CD14-positive monocyte (primary cell): ENCODE results near the gene SLC26A6. TPM values are rescaled to one million over a fixed set of nuclear protein-coding genes. Genes with fewer than 3 reads are reported as not detected.

Source experiments
- DNase-seq, 3 donors: peaks; one replicate each; pipeline ENCODE4 v3.0.0-alpha.2; 2011 to 2022
- H2AFZ ChIP-seq: 2 replicates; pipeline ENCODE4 v1.6.0; 2012; ENCODE audit warnings: mild to moderate bottlenecking, low read depth, low read length, inconsistent platforms; ENCODE audit not compliant: insufficient read depth, poor library complexity, severe bottlenecking
- H3K27ac ChIP-seq, 2 donors: 1 replicate in 1 of 2; 2 replicates in 1 of 2; pipeline ENCODE4 v1.5.1; 2012 to 2013; ENCODE audit warnings: low read length in 2 of 2, control low read depth in 1 of 2, inconsistent platforms in 1 of 2, low read depth in 1 of 2, mild to moderate bottlenecking in 1 of 2
- H3K27me3 ChIP-seq, 2 donors: one replicate each; pipeline versions ENCODE4 v1.6.0 to v1.6.1; 2011 to 2013; ENCODE audit warnings: low read length in 2 of 2; ENCODE audit not compliant: control insufficient read depth in 2 of 2, insufficient read depth in 2 of 2
- H3K36me3 ChIP-seq, 2 donors: replicated peaks in 1 of 2; 1 replicate in 1 of 2; 2 replicates in 1 of 2; pipeline versions ENCODE4 v1.5.1 to v1.6.1; 2012 to 2013; ENCODE audit warnings: low read length in 2 of 2, control low read depth in 1 of 2, inconsistent platforms in 1 of 2, mild to moderate bottlenecking in 1 of 2; ENCODE audit not compliant: insufficient read depth in 2 of 2, control insufficient read depth in 1 of 2
- H3K4me1 ChIP-seq, 2 donors: 1 replicate in 1 of 2; 2 replicates in 1 of 2; pipeline versions ENCODE4 v1.5.1 to v1.6.1; 2012 to 2013; ENCODE audit warnings: low read length in 2 of 2, control low read depth in 1 of 2, inconsistent platforms in 1 of 2, mild to moderate bottlenecking in 1 of 2, moderate library complexity in 1 of 2; ENCODE audit not compliant: insufficient read depth in 2 of 2, control insufficient read depth in 1 of 2
- H3K4me2 ChIP-seq: replicated peaks from 2 replicates; pipeline ENCODE3; 2012; ENCODE audit warnings: low read length, moderate library complexity, mild to moderate bottlenecking; ENCODE audit not compliant: poor library complexity, severe bottlenecking; ENCODE audit errors: extremely low read depth
- H3K4me3 ChIP-seq, 3 experiments: fragments of 200-600 bp in 1 of 3; sonication (generic) in 1 of 3; replicated peaks in 1 of 3; 1 replicate in 2 of 3; 2 replicates in 1 of 3; pipeline ENCODE4 v1.5.1; 2011 to 2013; ENCODE audit warnings: low read length in 3 of 3, mild to moderate bottlenecking in 3 of 3, control low read depth in 2 of 3, low read depth in 2 of 3, inconsistent platforms in 1 of 3, moderate library complexity in 1 of 3
- H3K79me2 ChIP-seq: 2 replicates; pipeline ENCODE4 v1.6.0; 2012; ENCODE audit warnings: mild to moderate bottlenecking, control low read depth, inconsistent platforms, low read length, moderate library complexity; ENCODE audit not compliant: insufficient read depth
- H3K9ac ChIP-seq: 2 replicates; pipeline ENCODE4 v1.6.0; 2017; ENCODE audit warnings: low read length, mild to moderate bottlenecking; ENCODE audit not compliant: insufficient read depth, poor library complexity, severe bottlenecking
- H3K9me3 ChIP-seq, 2 donors: replicated peaks in 1 of 2; 1 replicate in 1 of 2; 2 replicates in 1 of 2; pipeline versions ENCODE4 v1.5.1 to v1.6.1; 2012 to 2013; ENCODE audit warnings: low read length in 2 of 2, control low read depth in 1 of 2; ENCODE audit not compliant: control insufficient read depth in 1 of 2, insufficient read depth in 1 of 2
- H4K20me1 ChIP-seq: 2 replicates; pipeline ENCODE4 v1.6.0; 2012; ENCODE audit warnings: mild to moderate bottlenecking, low read length, control low read depth, moderate library complexity; ENCODE audit not compliant: insufficient read depth
- H3K27ac Mint-ChIP-seq, 7 donors: one replicate each; pipeline ENCODE4 v1.8.0; 2020; ENCODE audit warnings: mild to moderate bottlenecking in 7 of 7, mixed read lengths in 7 of 7, moderate library complexity in 6 of 7, inconsistent platforms in 2 of 7
- H3K27me3 Mint-ChIP-seq, 3 donors: one replicate each; pipeline ENCODE4 v1.8.0; 2021 to 2022; ENCODE audit warnings: low read depth in 3 of 3, mild to moderate bottlenecking in 3 of 3, mixed read lengths in 3 of 3, moderate library complexity in 3 of 3, inconsistent platforms in 1 of 3
- H3K36me3 Mint-ChIP-seq, 2 donors: one replicate each; pipeline ENCODE4 v1.8.0; 2020; ENCODE audit warnings: mixed read lengths in 2 of 2, inconsistent platforms in 1 of 2, mild to moderate bottlenecking in 1 of 2
- H3K4me1 Mint-ChIP-seq: one replicate; pipeline ENCODE4 v1.8.0; 2020; ENCODE audit warnings: mild to moderate bottlenecking, mixed read lengths
- H3K4me3 Mint-ChIP-seq, 2 donors: one replicate each; pipeline ENCODE4 v1.8.0; 2020; ENCODE audit warnings: mild to moderate bottlenecking in 2 of 2, mixed read lengths in 2 of 2, moderate library complexity in 1 of 2
- H3K9me3 Mint-ChIP-seq, 7 donors: one replicate each; pipeline ENCODE4 v1.8.0; 2020 to 2022; ENCODE audit warnings: mixed read lengths in 7 of 7, mild to moderate bottlenecking in 6 of 7, moderate library complexity in 6 of 7, inconsistent platforms in 2 of 7
- WGBS: methylation state at CpG from one replicate; pipeline ENCODE4 v1.1.5; 2013; ENCODE audit warnings: missing lambda C conversion rate; ENCODE audit not compliant: insufficient coverage; 5-methylcytosine and 5-hydroxymethylcytosine counted together
- intact Hi-C, 2 donors: fragments of 100-400 bp; cut with micrococcal nuclease; formaldehyde crosslinking; loops; one replicate each; pipeline versions ENCODE4 v1.15.0 to v1.15.1; 2023
- polyA plus RNA-seq, 3 donors: library from polyadenylated mRNA; depleted of rRNA in 1 of 3; unstranded in 2 of 3; stranded (reverse) in 1 of 3; fragments of 300-500 nt in 2 of 3; fragments of >200 nt in 1 of 3; fragmentation: Illumina TruSeq in 2 of 3; gene quantifications; 1 replicate in 2 of 3; 2 replicates in 1 of 3; pipeline ENCODE4 v1.2.3, GENCODE V29; 2012 to 2021
- TF ChIP-seq, protein P1 (sequence below): fragments of 200-600 bp; IDR thresholded peaks from one replicate; pipeline ENCODE4 v1.8.0; 2022; ENCODE audit warnings: antibody characterized with exemption, mild to moderate bottlenecking

SLC26A6 gene
- polyA plus RNA-seq, 3 donors, result 16.3 to 92.8 (median 20.4) TPM

DNA sequence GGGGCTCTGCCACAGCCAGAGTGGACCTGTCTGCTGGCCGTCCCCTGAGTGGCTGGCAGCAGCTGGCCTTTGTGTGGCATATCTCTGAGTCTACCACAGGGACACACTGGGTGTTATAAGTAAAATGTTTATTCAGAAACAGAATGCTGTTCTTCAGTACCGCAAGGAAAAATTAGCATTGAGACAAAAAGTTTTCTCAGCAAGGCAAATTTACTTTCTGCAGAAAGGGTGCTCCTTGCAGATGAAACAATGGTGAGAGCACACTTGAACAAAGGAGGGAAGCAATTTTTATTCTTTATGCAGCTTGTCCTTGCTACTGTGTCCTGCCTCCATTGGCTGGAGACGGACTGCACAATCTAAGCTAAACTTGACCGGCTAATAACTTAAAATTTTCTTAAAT, 17.7 kb downstream of the SLC26A6 start:
- H3K9me3 ChIP-seq, result peaks cover 22 to 38% of the 10 kb centered on the region in 2 donors
- no peak for DNase-seq
- Mint-ChIP-seq H3K27ac (no peak overlapping the region), H3K36me3 (peaks cover 0 to 3% of the 10 kb centered on the region in 2 donors), H3K9me3 (peaks cover 17 to 52% (median 37%) of the 10 kb centered on the region in 7 donors), H3K4me1 (peaks cover 8% of the 10 kb centered on the region), H3K4me3 (no peak overlapping the region), H3K27me3 (peaks cover 0 to 5% (median 2%) of the 10 kb centered on the region in 3 donors)
- intact Hi-C loops, result no loop called here
- no peaks in the 10 kb centered on the region for H3K27me3 ChIP-seq
- H3K4me2 ChIP-seq, result no peak overlapping the region
- no peak overlapping the region for H2AFZ ChIP-seq
- H3K27ac ChIP-seq, result no peak overlapping the region
- TF ChIP-seq, protein P1, sequence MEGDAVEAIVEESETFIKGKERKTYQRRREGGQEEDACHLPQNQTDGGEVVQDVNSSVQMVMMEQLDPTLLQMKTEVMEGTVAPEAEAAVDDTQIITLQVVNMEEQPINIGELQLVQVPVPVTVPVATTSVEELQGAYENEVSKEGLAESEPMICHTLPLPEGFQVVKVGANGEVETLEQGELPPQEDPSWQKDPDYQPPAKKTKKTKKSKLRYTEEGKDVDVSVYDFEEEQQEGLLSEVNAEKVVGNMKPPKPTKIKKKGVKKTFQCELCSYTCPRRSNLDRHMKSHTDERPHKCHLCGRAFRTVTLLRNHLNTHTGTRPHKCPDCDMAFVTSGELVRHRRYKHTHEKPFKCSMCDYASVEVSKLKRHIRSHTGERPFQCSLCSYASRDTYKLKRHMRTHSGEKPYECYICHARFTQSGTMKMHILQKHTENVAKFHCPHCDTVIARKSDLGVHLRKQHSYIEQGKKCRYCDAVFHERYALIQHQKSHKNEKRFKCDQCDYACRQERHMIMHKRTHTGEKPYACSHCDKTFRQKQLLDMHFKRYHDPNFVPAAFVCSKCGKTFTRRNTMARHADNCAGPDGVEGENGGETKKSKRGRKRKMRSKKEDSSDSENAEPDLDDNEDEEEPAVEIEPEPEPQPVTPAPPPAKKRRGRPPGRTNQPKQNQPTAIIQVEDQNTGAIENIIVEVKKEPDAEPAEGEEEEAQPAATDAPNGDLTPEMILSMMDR, result no peak
- H3K36me3 ChIP-seq, result no peaks in the 10 kb centered on the region
- H3K9ac ChIP-seq, result no peak overlapping the region
- H3K4me1 ChIP-seq, result peaks cover 16 to 19% of the 10 kb centered on the region in 2 donors
- H3K79me2 ChIP-seq, result no peaks in the 10 kb centered on the region
- no peaks in the 10 kb centered on the region for H4K20me1 ChIP-seq
- 92% methylated on average over 2 of the region's 4 CpGs for WGBS
- H3K4me3 ChIP-seq, result peak overlapping the region in 1 of 3 experiments; percentile 32

DNA sequence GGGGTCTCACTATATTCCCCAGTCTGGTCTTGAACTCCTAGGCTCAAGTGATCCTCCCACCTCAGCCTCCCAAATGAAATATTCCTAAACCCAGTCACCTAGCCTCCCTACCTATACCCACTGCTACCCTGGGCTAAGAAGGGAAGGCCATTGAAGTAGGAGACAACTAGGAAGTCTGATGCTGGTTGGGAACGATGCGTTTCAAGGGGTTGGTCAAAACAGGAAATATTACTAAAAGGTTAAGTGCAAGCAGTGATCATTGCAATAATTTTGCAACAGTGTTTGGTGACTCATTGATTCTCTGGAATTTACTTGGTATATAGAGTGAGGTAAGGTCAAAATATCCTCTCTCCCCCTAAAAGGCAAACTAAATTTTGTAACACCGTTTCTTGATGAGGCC, 21.2 kb downstream of the SLC26A6 start:
- peak overlapping the region; percentile 22 for H3K4me2 ChIP-seq
- H3K27ac Mint-ChIP-seq, result peak overlapping the region; percentile 83 to 96 (median 93)
- peak overlapping the region in 1 of 2 donors; percentile 55 for H3K4me3 Mint-ChIP-seq

More for the DNA sequence above, 21.2 kb downstream of the SLC26A6 start:
- Histone ChIP-seq H4K20me1 (no peaks in the 10 kb centered on the region), H3K9ac (no peak overlapping the region), H2AFZ (peak overlapping the region; percentile 9), H3K36me3 (no peaks in the 10 kb centered on the region), H3K27ac (peak overlapping the region; percentile 44 to 82), H3K4me1 (peaks cover 22 to 25% of the 10 kb centered on the region in 2 donors), H3K79me2 (peaks cover 4% of the 10 kb centered on the region), H3K27me3 (no peaks in the 10 kb centered on the region), H3K9me3 (peaks cover 22 to 26% of the 10 kb centered on the region in 2 donors), H3K4me3 (no peak overlapping the region)
- H3K36me3 Mint-ChIP-seq, result no peaks in the 10 kb centered on the region
- TF ChIP-seq, protein P1, result no peak
- peaks cover 14% of the 10 kb centered on the region for H3K4me1 Mint-ChIP-seq
- peak; percentile 79 to 97 (median 95) for DNase-seq
- H3K9me3 Mint-ChIP-seq, result peaks cover 7 to 34% (median 28%) of the 10 kb centered on the region in 7 donors
- intact Hi-C loops, result no loop called here
- H3K27me3 Mint-ChIP-seq, result peaks cover 0 to 4% (median 3%) of the 10 kb centered on the region in 3 donors
- WGBS, result no CpG with 5 or more reads among the region's 3 CpGs
